K562 (cell line): Measurements from ENCODE around the gene MET. TPM values are rescaled to one million over a fixed set of nuclear protein-coding genes. Genes with fewer than 3 reads are reported as not detected.
A peak's percentile ranks its signal among the peaks of the same experiment; 100 is the strongest.

Source experiments
- ATAC-seq: fragments of 200-7000 bp; cut with Tn5 transposase; 3 replicates; pipeline ENCODE4 v1.9.1; 2020; ENCODE audit warnings: moderate library complexity
- BruUV-seq: library from RNA; stranded (reverse); fragments of 400-500 nt; replicated peaks from 2 replicates; lab custom pipeline; 2021; lab: Mats Ljungman, UMichigan
- CTCF ChIA-PET: fragments of 300-600 bp; formaldehyde crosslinking; extraction: SDS; loops from one replicate; lab custom pipeline; 2021; ENCODE audit warnings: low intra/inter-chr PET ratio; lab: Yijun Ruan, JAX
- POLR2A ChIA-PET: fragments of 300-600, 350-650 bp; sonication (Branson Sonifier 250); formaldehyde crosslinking; extraction: SDS; loops from one replicate; lab custom pipeline; 2021; ENCODE audit warnings: antibody characterized with exemption, inconsistent platforms; lab: Yijun Ruan, JAX
- DNase-seq, 4 experiments: peaks; one replicate each; pipeline versions ENCODE4 v3.0.0 to v3.0.0-alpha.2; 2011 to 2018; ENCODE audit warnings: low spot score in 3 of 4, mixed read lengths in 3 of 4; ENCODE audit errors: extremely low read depth in 1 of 4
- FAIRE-seq: peaks from 2 replicates; lab custom pipeline; 2011; peaks lifted over from hg19 to GRCh38; lab: Jason Lieb, UNC
- H2AFZ ChIP-seq: 2 replicates; pipeline ENCODE4 v1.6.0; 2011; ENCODE audit warnings: low read depth, low read length, control low read depth, inconsistent platforms
- H3K27ac ChIP-seq: fragments of 200-600 bp; 3 replicates; pipeline ENCODE4 v1.8.0; 2011; ENCODE audit warnings: low read depth, mild to moderate bottlenecking, control low read depth, inconsistent platforms, low read length, moderate library complexity, mixed read lengths; ENCODE audit errors: extremely low read depth
- H3K27me3 ChIP-seq, 2 experiments: fragments of 300-600 bp in 1 of 2; 2 replicates in 1 of 2; 3 replicates in 1 of 2; pipeline versions ENCODE4 v1.6.0 to v1.8.0; 2011; ENCODE audit warnings: inconsistent platforms in 2 of 2, low read length in 2 of 2, mild to moderate bottlenecking in 1 of 2, mixed read lengths in 1 of 2, moderate library complexity in 1 of 2; ENCODE audit not compliant: control insufficient read depth in 2 of 2, insufficient read depth in 2 of 2
- H3K36me3 ChIP-seq: fragments of 300-600 bp; 3 replicates; pipeline ENCODE4 v1.8.0; 2011; ENCODE audit warnings: mild to moderate bottlenecking, low read length, inconsistent platforms; ENCODE audit not compliant: control insufficient read depth, insufficient read depth
- H3K4me1 ChIP-seq, 2 experiments: fragments of 200-600 bp in 1 of 2; replicated peaks in 1 of 2; 2 replicates in 1 of 2; 3 replicates in 1 of 2; pipeline versions ENCODE4 v1.5.1 to v1.8.0; 2011; ENCODE audit warnings: inconsistent platforms in 2 of 2, low read length in 2 of 2, mild to moderate bottlenecking in 1 of 2, mixed read lengths in 1 of 2, moderate library complexity in 1 of 2; ENCODE audit not compliant: control insufficient read depth in 2 of 2, insufficient read depth in 2 of 2
- H3K4me2 ChIP-seq: 2 replicates; pipeline ENCODE4 v1.6.1; 2011; ENCODE audit warnings: low read length, control low read depth, inconsistent platforms, mixed read lengths; ENCODE audit not compliant: insufficient read depth
- H3K4me3 ChIP-seq: fragments of 200-600 bp; sonication (generic), shearing (Covaris generic); 2 replicates; pipeline ENCODE4 v1.5.1; 2016; ENCODE audit warnings: control low read depth, inconsistent platforms
- H3K79me2 ChIP-seq: fragments of 200-600 bp; 3 replicates; pipeline ENCODE4 v1.8.0; 2011; ENCODE audit warnings: low read length, inconsistent platforms; ENCODE audit not compliant: control insufficient read depth, insufficient read depth
- H3K9ac ChIP-seq, 2 experiments: 2 replicates each; pipeline versions ENCODE4 v1.6.0 to v1.6.1; 2011; ENCODE audit warnings: low read depth in 2 of 2, low read length in 2 of 2, control low read depth in 1 of 2, inconsistent platforms in 1 of 2, mild to moderate bottlenecking in 1 of 2, mixed read lengths in 1 of 2; ENCODE audit not compliant: insufficient read depth in 1 of 2
- H3K9me1 ChIP-seq: one replicate; pipeline ENCODE4 v1.6.0; 2011; ENCODE audit warnings: inconsistent platforms, mild to moderate bottlenecking, low read length, moderate library complexity; ENCODE audit not compliant: control insufficient read depth, insufficient read depth
- H3K9me3 ChIP-seq: replicated peaks from 2 replicates; pipeline ENCODE4 v1.5.1; 2011; ENCODE audit warnings: low read depth, low read length, inconsistent platforms; ENCODE audit not compliant: control insufficient read depth, insufficient read depth
- H4K20me1 ChIP-seq: replicated peaks from 2 replicates; pipeline ENCODE4 v1.6.1; 2011; ENCODE audit warnings: low read length, inconsistent platforms, mixed read lengths; ENCODE audit not compliant: control insufficient read depth, insufficient read depth
- CBX3 ChIP-seq, 2 experiments: IDR thresholded peaks; 1 replicate in 1 of 2; 2 replicates in 1 of 2; pipeline ENCODE4 v1.6.1; 2012; ENCODE audit warnings: inconsistent platforms in 2 of 2, low read length in 2 of 2, borderline replicate concordance in 1 of 2, control low read depth in 1 of 2
- HDAC6 ChIP-seq: IDR thresholded peaks from 2 replicates; pipeline ENCODE4 v1.6.1; 2012; ENCODE audit warnings: low read depth, mild to moderate bottlenecking, control low read depth, inconsistent platforms, low read length, moderate library complexity
- MAFG ChIP-seq: fragments of 450-650 bp; conservative IDR thresholded peaks from 2 replicates; pipeline ENCODE4 v1.6.1; 2016; ENCODE audit warnings: missing genetic modification characterization, missing compliant biosample characterization
- MAZ ChIP-seq, 2 experiments: fragments of 450-650 bp in 1 of 2; sonication (generic) in 1 of 2; formaldehyde crosslinking; IDR thresholded peaks in 1 of 2; conservative IDR thresholded peaks in 1 of 2; 2 replicates each; pipeline versions ENCODE4 v1.4.0 to v1.5.0; 2020; ENCODE audit warnings: mild to moderate bottlenecking in 1 of 2, missing genetic modification reagents in 1 of 2
- TBL1XR1 ChIP-seq, 2 experiments: IDR thresholded peaks; 2 replicates each; pipeline ENCODE4 v1.6.1; 2012; ENCODE audit warnings: improper control_type of control experiment in 2 of 2, low read length in 2 of 2, mild to moderate bottlenecking in 1 of 2
- ZBTB11 ChIP-seq, 3 experiments: fragments of 200-800 bp in 1 of 3; fragments of 250-450 bp in 1 of 3; fragments of 450-650 bp in 1 of 3; sonication (Bioruptor Pico) in 1 of 3; sonication (Bioruptor generic) in 1 of 3; formaldehyde crosslinking in 1 of 3; IDR thresholded peaks; 2 replicates each; pipeline versions ENCODE4 v1.6.1 to v1.8.0; 2016 to 2022; ENCODE audit warnings: mild to moderate bottlenecking in 2 of 3, missing genetic modification characterization in 2 of 3, missing compliant biosample characterization in 1 of 3, moderate library complexity in 1 of 3
- ZNF121 ChIP-seq: sonication (generic); formaldehyde crosslinking; conservative IDR thresholded peaks from 2 replicates; pipeline ENCODE4 v1.8.0; 2022; ENCODE audit warnings: missing genetic modification reagents
- WGBS: fragments of 100-300 bp; shearing (Covaris generic); methylation state at CpG from one replicate; pipeline ENCODE4 v1.1.6; 2016; ENCODE audit warnings: low coverage, mixed read lengths; ENCODE audit not compliant: insufficient coverage; ENCODE audit errors: missing lambda C conversion rate; 5-methylcytosine and 5-hydroxymethylcytosine counted together
- in situ Hi-C: fragments of 300-500 bp; cut with MboI; formaldehyde crosslinking; loops from 4 replicates; pipeline ENCODE4 v1.15.0; 2018; ENCODE audit warnings: inconsistent platforms, mixed read lengths
- intact Hi-C: fragments of 100-400 bp; cut with micrococcal nuclease; formaldehyde crosslinking; loops from 2 replicates; pipeline ENCODE4 v1.14.2; 2022
- polyA plus RNA-seq, 8 experiments: library from polyadenylated mRNA; depleted of rRNA in 4 of 8; stranded (reverse) in 5 of 8; unstranded in 3 of 8; fragments of >200 nt; fragmentation: Nextera tagmentation in 2 of 8; fragmentation: Illumina TruSeq in 1 of 8; extraction: Ambion mirVana in 2 of 8; extraction: Trizol in 1 of 8; gene quantifications; 2 replicates each; pipeline versions ENCODE4 v1.2.1 to v1.2.3, GENCODE V29; 2011 to 2014; ENCODE audit warnings: inconsistent platforms in 1 of 8, missing spikeins in 1 of 8
- total RNA-seq, 7 experiments: library from RNA; depleted of rRNA in 6 of 7; stranded (reverse); fragments of >200 nt in 6 of 7; fragmentation: Illumina TruSeq in 2 of 7; extraction: Trizol in 2 of 7; gene quantifications; 2 replicates each; pipeline versions ENCODE4 v1.2.1 to v1.2.3, GENCODE V29; 2011 to 2021; ENCODE audit warnings: low replicate concordance in 1 of 7

MET gene
- total and polyA plus RNA-seq, 9 of the 15 experiments (the other 6 are each of a cell fraction or from before 2014, with no cell fraction given), result 0.84 to 2.4 (median 1.1) TPM

GRCh38 chr7:116661865-116662264 is 10.1 kb upstream of the MET start (continued):
- no peak for TF ChIP-seq HDAC6
- no peak for TF ChIP-seq CBX3 (IDR thresholded peaks at IDR 0.05; ENCODE audit: borderline replicate concordance in 1 of 2, low read length in 2 of 2)
- TF ChIP-seq ZBTB11 (CRISPR knock-in tag; IDR thresholded peaks at IDR 0.05), result no peak
- no peak for TF ChIP-seq ZNF121 (CRISPR knock-in tag)
- 0 out of 2 replicates have a peak, but pooled peaks have one; percentile 10 for TF ChIP-seq MAFG (tag)
- TF ChIP-seq TBL1XR1 (IDR thresholded peaks at IDR 0.05; ENCODE audit: low read length in 2 of 2), result no peak

GRCh38 chr7:116663744-116664143 is 8.3 kb upstream of the MET start:
- Histone ChIP-seq H3K9me3 (no peaks in the 10 kb centered on the region), H3K27me3 (peaks cover 6 to 21% of the 10 kb centered on the region in 2 experiments; a peak in 3 of 5 replicates), H3K4me3 (no peak overlapping the region), H3K4me1 (no peaks in the 10 kb centered on the region), H3K9ac (no peak overlapping the region), H3K36me3 (no peaks in the 10 kb centered on the region), H2AFZ (no peak overlapping the region), H3K9me1 (no peaks in the 10 kb centered on the region), H3K79me2 (no peaks in the 10 kb centered on the region), H3K4me2 (no peak overlapping the region), H4K20me1 (no peaks in the 10 kb centered on the region), H3K27ac (no peak overlapping the region)
- ChIA-PET CTCF (no interaction called here), POLR2A (interaction anchor here (0.9 kb wide), 1 partner anchor 18 kb away, joined by 3 read pairs; no protein-coding TSS in a partner anchor)
- in situ Hi-C loops, result no loop called here
- no TSS peak for BruUV-seq
- no peak for TF ChIP-seq MAZ (CRISPR knock-in tag; conservative IDR thresholded peaks at IDR 0.05 in 1 of 2, IDR thresholded peaks at IDR 0.05 in 1 of 2)
- DNase-seq, result no peak
- 0% methylated on average over 4 of the region's 4 CpGs for WGBS
- no peak for ATAC-seq
- no peak for FAIRE-seq
- intact Hi-C loops, result no loop called here
